Neural progenitor cell (in vitro differentiated cells): ENCODE results near the gene VSIG8. TPM values are rescaled to one million over a fixed set of nuclear protein-coding genes. Genes with fewer than 3 reads are reported as not detected.

ENCODE experiments used
- DNase-seq: peaks from one replicate; pipeline ENCODE4 v3.0.0-alpha.2; 2016; ENCODE audit warnings: low spot score
- H2AFZ ChIP-seq: fragments of 200-600 bp; sonication (generic); replicated peaks from 2 replicates; pipeline ENCODE4 v1.6.1; 2016; ENCODE audit warnings: antibody characterized with exemption
- H3F3A ChIP-seq: fragments of 200-600 bp; sonication (generic); 2 replicates; pipeline ENCODE4 v1.6.1; 2016; ENCODE audit warnings: antibody characterized with exemption, low read depth
- H3K27ac ChIP-seq: fragments of 200-600 bp; sonication (generic); 2 replicates; pipeline ENCODE4 v1.5.1; 2016; ENCODE audit warnings: mild to moderate bottlenecking
- H3K27me3 ChIP-seq: fragments of 200-600 bp; sonication (generic); 2 replicates; pipeline ENCODE4 v1.6.1; 2016; ENCODE audit warnings: mild to moderate bottlenecking, moderate library complexity
- H3K36me3 ChIP-seq: fragments of 200-600 bp; sonication (generic); 2 replicates; pipeline ENCODE4 v1.5.1; 2016
- H3K4me1 ChIP-seq: fragments of 200-600 bp; sonication (generic); 2 replicates; pipeline ENCODE4 v1.6.1; 2016; ENCODE audit warnings: mixed run types
- H3K4me2 ChIP-seq: fragments of 200-600 bp; sonication (generic); 2 replicates; pipeline ENCODE4 v1.6.1; 2016
- H3K4me3 ChIP-seq: fragments of 200-600 bp; sonication (generic); 2 replicates; pipeline ENCODE4 v1.5.1; 2016
- H3K79me2 ChIP-seq: fragments of 200-600 bp; sonication (generic); 2 replicates; pipeline ENCODE4 v1.6.1; 2016; ENCODE audit warnings: low read depth
- H3K9ac ChIP-seq: fragments of 200-600 bp; sonication (generic); 2 replicates; pipeline ENCODE4 v1.6.1; 2016
- H3K9me3 ChIP-seq: fragments of 200-600 bp; sonication (generic); 2 replicates; pipeline ENCODE4 v1.5.1; 2016; ENCODE audit warnings: low read depth
- H4K20me1 ChIP-seq: fragments of 200-600 bp; sonication (generic); 2 replicates; pipeline ENCODE4 v1.6.1; 2016; ENCODE audit warnings: low read depth
- H3K27ac Mint-ChIP-seq: 3 replicates; pipeline ENCODE4 v1.8.0; 2021; ENCODE audit warnings: mixed read lengths
- H3K27me3 Mint-ChIP-seq: 2 replicates; pipeline ENCODE4 v1.8.0; 2022; ENCODE audit warnings: low read depth, mild to moderate bottlenecking, inconsistent platforms, moderate library complexity, mixed read lengths; ENCODE audit not compliant: insufficient read depth
- H3K36me3 Mint-ChIP-seq: 3 replicates; pipeline ENCODE4 v1.8.0; 2021; ENCODE audit warnings: mixed read lengths
- H3K4me1 Mint-ChIP-seq: 3 replicates; pipeline ENCODE4 v1.8.0; 2021; ENCODE audit warnings: mixed read lengths
- H3K4me3 Mint-ChIP-seq: 3 replicates; pipeline ENCODE4 v1.8.0; 2021; ENCODE audit warnings: mild to moderate bottlenecking, moderate library complexity, mixed read lengths
- H3K9me3 Mint-ChIP-seq: 3 replicates; pipeline ENCODE4 v1.8.0; 2020; ENCODE audit warnings: mixed read lengths
- CTCF ChIP-seq: fragments of 200-600 bp; sonication (generic); IDR thresholded peaks from 2 replicates; pipeline ENCODE4 v1.5.1; 2017; ENCODE audit warnings: antibody characterized with exemption, mild to moderate bottlenecking
- EZH2 ChIP-seq: fragments of 200-600 bp; sonication (generic); IDR thresholded peaks from 2 replicates; pipeline ENCODE4 v1.6.1; 2017; ENCODE audit warnings: antibody characterized with exemption, mild to moderate bottlenecking, moderate library complexity
- EZH2phosphoT487 ChIP-seq: fragments of 200-600 bp; sonication (generic); IDR thresholded peaks from 2 replicates; pipeline ENCODE4 v1.6.1; 2017; ENCODE audit warnings: antibody characterized with exemption
- total RNA-seq: library from RNA; depleted of rRNA; stranded (reverse); fragments of >200 nt; gene quantifications from 2 replicates; pipeline ENCODE4 v1.2.3, GENCODE V29; 2015; ENCODE audit warnings: low replicate concordance

VSIG8 gene
- total RNA-seq, 1 donor from 2014 or later: not detected

GRCh38 chr1:159857889-159858288 is 4.6 kb downstream of the VSIG8 start:
- no peak for DNase-seq
- Mint-ChIP-seq H3K4me3 (no peak overlapping the region), H3K27ac (no peak overlapping the region), H3K36me3 (no peaks in the 10 kb centered on the region), H3K27me3 (peaks cover 25% of the 10 kb centered on the region), H3K9me3 (peaks cover 3% of the 10 kb centered on the region), H3K4me1 (peaks cover 13% of the 10 kb centered on the region)
- no peak for TF ChIP-seq EZH2
- no peak for TF ChIP-seq EZH2phosphoT487
- no peak for TF ChIP-seq CTCF
- Histone ChIP-seq H3K36me3 (no peaks in the 10 kb centered on the region), H3F3A (no peaks in the 10 kb centered on the region), H3K79me2 (no peaks in the 10 kb centered on the region), H3K4me3 (no peak overlapping the region), H3K27ac (no peak overlapping the region), H3K27me3 (peaks cover 62% of the 10 kb centered on the region), H3K9me3 (no peaks in the 10 kb centered on the region), H3K4me2 (no peak overlapping the region), H3K9ac (no peak overlapping the region), H2AFZ (no peak overlapping the region), H3K4me1 (peaks cover 10% of the 10 kb centered on the region), H4K20me1 (no peaks in the 10 kb centered on the region)

GRCh38 chr1:159856576-159856975 is 5.9 kb downstream of the VSIG8 start:
- no peak overlapping the region for H3K27ac Mint-ChIP-seq
- Histone ChIP-seq H3F3A (no peaks in the 10 kb centered on the region), H3K79me2 (no peaks in the 10 kb centered on the region), H3K36me3 (no peaks in the 10 kb centered on the region), H4K20me1 (no peaks in the 10 kb centered on the region), H3K4me2 (no peak overlapping the region), H3K4me3 (no peak overlapping the region), H3K27ac (no peak overlapping the region), H2AFZ (no peak overlapping the region), H3K9ac (no peak overlapping the region), H3K9me3 (no peaks in the 10 kb centered on the region), H3K27me3 (peaks cover 73% of the 10 kb centered on the region), H3K4me1 (peaks cover 10% of the 10 kb centered on the region)
- H3K4me1 Mint-ChIP-seq: peaks cover 13% of the 10 kb centered on the region
- peaks cover 26% of the 10 kb centered on the region for H3K27me3 Mint-ChIP-seq
- no peak for DNase-seq
- H3K4me3 Mint-ChIP-seq: peak overlapping the region; percentile 33
- H3K9me3 Mint-ChIP-seq: peaks cover 3% of the 10 kb centered on the region
- H3K36me3 Mint-ChIP-seq: no peaks in the 10 kb centered on the region
- no peak for TF ChIP-seq CTCF
- no peak for TF ChIP-seq EZH2phosphoT487
- no peak for TF ChIP-seq EZH2

GRCh38 chr1:159855709-159856108 is 6.7 kb downstream of the VSIG8 start:
- H3K36me3 ChIP-seq: no peaks in the 10 kb centered on the region
- no peak overlapping the region for H3K27ac ChIP-seq
- Mint-ChIP-seq H3K9me3 (peaks cover 3% of the 10 kb centered on the region), H3K27me3 (peaks cover 26% of the 10 kb centered on the region), H3K4me3 (no peak overlapping the region), H3K4me1 (peaks cover 13% of the 10 kb centered on the region), H3K27ac (no peak overlapping the region), H3K36me3 (no peaks in the 10 kb centered on the region)
- no peaks in the 10 kb centered on the region for H3K9me3 ChIP-seq
- DNase-seq: no peak
- H3K79me2 ChIP-seq: no peaks in the 10 kb centered on the region
- no peak overlapping the region for H2AFZ ChIP-seq
- H3K4me3 ChIP-seq: no peak overlapping the region
- H3K4me2 ChIP-seq: no peak overlapping the region
- no peaks in the 10 kb centered on the region for H3F3A ChIP-seq
- no peak for TF ChIP-seq EZH2phosphoT487
- TF ChIP-seq EZH2: no peak
- no peak for TF ChIP-seq CTCF
- H3K27me3 ChIP-seq: peaks cover 75% of the 10 kb centered on the region
- H3K4me1 ChIP-seq: peaks cover 10% of the 10 kb centered on the region
- no peaks in the 10 kb centered on the region for H4K20me1 ChIP-seq
- H3K9ac ChIP-seq: no peak overlapping the region
